IMR-90 (cell line): ENCODE measurements around the gene ASXL3. TPM values are rescaled to one million over a fixed set of nuclear protein-coding genes. Genes with fewer than 3 reads are reported as not detected.

Experiments used
- ATAC-seq: fragments of 200-7000 bp; cut with Tn5 transposase; 2 replicates; pipeline ENCODE4 v1.9.1; 2020; ENCODE audit warnings: low read depth, mild to moderate bottlenecking, moderate library complexity
- BruUV-seq: library from RNA; stranded (reverse); fragments of 400-500 nt; replicated peaks from 2 replicates; lab custom pipeline; 2021; lab: Mats Ljungman, UMichigan
- CTCF ChIA-PET: fragments of 300-600 bp; formaldehyde crosslinking; extraction: SDS; loops from one replicate; lab custom pipeline; 2021; ENCODE audit warnings: antibody characterized with exemption; lab: Yijun Ruan, JAX
- POLR2A ChIA-PET: fragments of 300-600 bp; sonication (Branson Sonifier 250); formaldehyde crosslinking; loops from one replicate; lab custom pipeline; 2022; ENCODE audit warnings: antibody characterized with exemption; ENCODE audit not compliant: unreplicated experiment; lab: Charles Lee
- DNase-seq: peaks from one replicate; pipeline ENCODE4 v3.0.0; 2013
- H2AFZ ChIP-seq: replicated peaks from 2 replicates; pipeline ENCODE3; 2013; ENCODE audit warnings: low read length, mild to moderate bottlenecking; ENCODE audit not compliant: poor library complexity
- H2AK5ac ChIP-seq: 2 replicates; pipeline ENCODE4 v1.6.1; 2013; ENCODE audit warnings: low read depth, low read length, inconsistent platforms
- H2AK9ac ChIP-seq: replicated peaks from 2 replicates; pipeline ENCODE3; 2013; ENCODE audit warnings: mild to moderate bottlenecking, low read depth, low read length, moderate library complexity; ENCODE audit not compliant: poor library complexity
- H2BK120ac ChIP-seq: 2 replicates; pipeline ENCODE4 v1.6.1; 2013; ENCODE audit warnings: low read depth, low read length, inconsistent platforms
- H2BK15ac ChIP-seq: 3 replicates; pipeline ENCODE4 v1.6.1; 2013; ENCODE audit warnings: low read depth, low read length, inconsistent platforms
- H2BK20ac ChIP-seq: 2 replicates; pipeline ENCODE4 v1.6.1; 2013; ENCODE audit warnings: low read depth, mild to moderate bottlenecking, inconsistent platforms, low read length, moderate library complexity
- H2BK5ac ChIP-seq: 2 replicates; pipeline ENCODE4 v1.6.1; 2013; ENCODE audit warnings: mild to moderate bottlenecking, low read depth, low read length, inconsistent platforms; ENCODE audit not compliant: poor library complexity, severe bottlenecking
- H3K14ac ChIP-seq: replicated peaks from 2 replicates; pipeline ENCODE4 v1.6.1; 2013; ENCODE audit warnings: low read depth, low read length, inconsistent platforms
- H3K18ac ChIP-seq: 2 replicates; pipeline ENCODE4 v1.6.1; 2013; ENCODE audit warnings: low read depth, low read length, control low read depth
- H3K23ac ChIP-seq: 2 replicates; pipeline ENCODE4 v1.6.1; 2013; ENCODE audit warnings: low read depth, low read length, inconsistent platforms
- H3K27ac ChIP-seq: 2 replicates; pipeline ENCODE4 v1.5.1; 2013; ENCODE audit warnings: mild to moderate bottlenecking, control low read depth, low read length; ENCODE audit not compliant: insufficient read depth
- H3K27me3 ChIP-seq: 2 replicates; pipeline ENCODE4 v1.6.1; 2013; ENCODE audit warnings: low read length; ENCODE audit not compliant: control insufficient read depth, insufficient read depth
- H3K36me3 ChIP-seq: 2 replicates; pipeline ENCODE4 v1.6.1; 2013; ENCODE audit warnings: low read length, mixed read lengths; ENCODE audit not compliant: control insufficient read depth, insufficient read depth
- H3K4ac ChIP-seq: 2 replicates; pipeline ENCODE4 v1.6.1; 2013; ENCODE audit warnings: low read depth, low read length, inconsistent platforms
- H3K4me1 ChIP-seq: 2 replicates; pipeline ENCODE4 v1.6.1; 2013; ENCODE audit warnings: low read length, mixed read lengths; ENCODE audit not compliant: control insufficient read depth, insufficient read depth
- H3K4me2 ChIP-seq: 2 replicates; pipeline ENCODE4 v1.6.1; 2013; ENCODE audit warnings: low read depth, mild to moderate bottlenecking, control low read depth, low read length, moderate library complexity
- H3K4me3 ChIP-seq: 2 replicates; pipeline ENCODE4 v1.5.1; 2013; ENCODE audit warnings: low read depth, mild to moderate bottlenecking, control low read depth, low read length, moderate library complexity; ENCODE audit not compliant: insufficient read depth
- H3K56ac ChIP-seq: 2 replicates; pipeline ENCODE4 v1.6.1; 2013; ENCODE audit warnings: low read length, inconsistent platforms; ENCODE audit not compliant: insufficient read depth; ENCODE audit errors: extremely low read depth
- H3K79me1 ChIP-seq, 2 experiments: 2 replicates each; pipeline ENCODE4 v1.6.1; 2013; ENCODE audit warnings: low read length in 2 of 2, inconsistent platforms in 1 of 2, low read depth in 1 of 2
- H3K9ac ChIP-seq: 2 replicates; pipeline ENCODE4 v1.6.1; 2013; ENCODE audit warnings: low read depth, low read length, control low read depth
- H3K9me1 ChIP-seq: 2 replicates; pipeline ENCODE4 v1.6.1; 2013; ENCODE audit warnings: low read length, inconsistent platforms; ENCODE audit not compliant: insufficient read depth
- H3K9me3 ChIP-seq: 2 replicates; pipeline ENCODE4 v1.6.1; 2013; ENCODE audit warnings: low read length; ENCODE audit not compliant: control insufficient read depth, insufficient read depth
- H4K20me1 ChIP-seq: 2 replicates; pipeline ENCODE4 v1.6.1; 2013; ENCODE audit warnings: low read length, inconsistent platforms; ENCODE audit not compliant: insufficient read depth
- H4K5ac ChIP-seq: 2 replicates; pipeline ENCODE4 v1.6.1; 2013; ENCODE audit warnings: mild to moderate bottlenecking, low read depth, low read length, control low read depth
- H4K8ac ChIP-seq, 2 experiments: 2 replicates each; pipeline ENCODE4 v1.6.1; 2013; ENCODE audit warnings: low read depth in 2 of 2, low read length in 2 of 2, control low read depth in 1 of 2, inconsistent platforms in 1 of 2
- H4K91ac ChIP-seq: 2 replicates; pipeline ENCODE4 v1.6.1; 2013; ENCODE audit warnings: low read depth, low read length, inconsistent platforms; ENCODE audit not compliant: insufficient read depth
- POLR2A ChIP-seq: IDR thresholded peaks from 2 replicates; pipeline ENCODE4 v1.6.1; 2012; ENCODE audit warnings: mild to moderate bottlenecking, low read depth, low read length
- WGBS, 2 experiments: methylation state at CpG; one replicate each; pipeline versions ENCODE4 v1.1.5 to v1.1.7; 2013; ENCODE audit warnings: missing lambda C conversion rate in 2 of 2; ENCODE audit not compliant: insufficient read length in 1 of 2; ENCODE audit errors: extremely low coverage in 2 of 2; 5-methylcytosine and 5-hydroxymethylcytosine counted together
- dilution Hi-C: fragments of 300-500 bp; cut with HindIII; formaldehyde crosslinking; loops from one replicate; pipeline ENCODE4 v1.14.3; 2018; ENCODE audit warnings: low sequenced_read_pairs; ENCODE audit not compliant: unreplicated experiment
- in situ Hi-C: fragments of 300-500 bp; cut with MboI; formaldehyde crosslinking; loops from 3 replicates; pipeline ENCODE4 v1.14.3; 2019; ENCODE audit warnings: low sequenced_read_pairs, inconsistent platforms, mixed read lengths
- intact Hi-C: fragments of 100-400 bp; cut with micrococcal nuclease; formaldehyde crosslinking; loops from 2 replicates; pipeline ENCODE4 v1.10.0; 2022
- polyA plus RNA-seq, 3 experiments: library from polyadenylated mRNA; depleted of rRNA; stranded (reverse); fragments of >200 nt; gene quantifications; 2 replicates each; pipeline ENCODE4 v1.2.3, GENCODE V29; 2012; ENCODE audit warnings: low replicate concordance in 1 of 3
- total RNA-seq: library from RNA; depleted of rRNA; stranded (reverse); fragments of >200 nt; gene quantifications from 2 replicates; pipeline ENCODE4 v1.2.3, GENCODE V29; 2012

Gene ASXL3
- total and polyA plus RNA-seq, 2 of the 4 experiments (the other 2 are of a cell fraction): 0.03 to 0.54 TPM

- in situ Hi-C loops: no loop called here
Measured at GRCh38 chr18:33573193-33573592, 4.8 kb upstream of the ASXL3 start.

More at GRCh38 chr18:33573193-33573592, 4.8 kb upstream of the ASXL3 start:
- no peak overlapping the region for H3K4me3 ChIP-seq
- H2BK120ac ChIP-seq: no peak overlapping the region
- TF ChIP-seq POLR2A: no peak
- BruUV-seq: no TSS peak
- H3K23ac ChIP-seq: no peak overlapping the region
- no peaks in the 10 kb centered on the region for H3K9me1 ChIP-seq
- H3K9me3 ChIP-seq: no peaks in the 10 kb centered on the region
- no peaks in the 10 kb centered on the region for H3K36me3 ChIP-seq
- no peaks in the 10 kb centered on the region for H4K20me1 ChIP-seq
- H3K79me1 ChIP-seq: no peaks in the 10 kb centered on the region
- H3K56ac ChIP-seq: no peak overlapping the region
- H3K27me3 ChIP-seq: peaks cover 9% of the 10 kb centered on the region
- no peak overlapping the region for H2BK20ac ChIP-seq
- H2AFZ ChIP-seq: no peak overlapping the region
- dilution Hi-C loops (no loop called here), intact Hi-C loops (no loop called here)
- H2AK5ac ChIP-seq: no peak overlapping the region
- ChIA-PET CTCF (no interaction called here), POLR2A (no interaction called here)
- no peak overlapping the region for H2AK9ac ChIP-seq
- no peak for DNase-seq
- no peak overlapping the region for H4K91ac ChIP-seq
- H3K4ac ChIP-seq: no peak overlapping the region
- H3K9ac ChIP-seq: no peak overlapping the region
- H4K8ac ChIP-seq: no peak overlapping the region
- no peak overlapping the region for H3K4me2 ChIP-seq
- H3K4me1 ChIP-seq: peaks cover 2% of the 10 kb centered on the region; the same call in 1 of the 2 replicates
- H4K5ac ChIP-seq: no peak overlapping the region
- no peak overlapping the region for H2BK15ac ChIP-seq
- H3K14ac ChIP-seq: no peak overlapping the region
- H3K27ac ChIP-seq: no peak overlapping the region
- H2BK5ac ChIP-seq: no peak overlapping the region
- no CpG with 5 or more reads among the region's 3 CpGs for WGBS, 2 experiments
- no peak overlapping the region for H3K18ac ChIP-seq
- no peak for ATAC-seq
